HEK293 (cell line): Measurements from ENCODE around the gene FSTL3.

Source experiments
- CTCF ChIA-PET: fragments of 350-600 bp; formaldehyde crosslinking; extraction: SDS; loops from one replicate; lab custom pipeline; 2021; ENCODE audit warnings: antibody characterized with exemption; lab: Yijun Ruan, JAX
- POLR2A ChIA-PET: fragments of 300-600 bp; formaldehyde crosslinking; extraction: SDS; loops from one replicate; lab custom pipeline; 2020; ENCODE audit warnings: antibody characterized with exemption, inconsistent platforms; lab: Yijun Ruan, JAX
- H3K27ac ChIP-seq: fragments of 200-500 bp; sonication (Bioruptor generic); 2 replicates; pipeline ENCODE4 v1.5.1; 2014; ENCODE audit warnings: low read depth, low read length, control low read depth, inconsistent platforms; ENCODE audit errors: extremely low read depth
- H3K36me3 ChIP-seq, 2 experiments: fragments of 200-500 bp in 1 of 2; sonication (Bioruptor generic) in 1 of 2; 1 replicate in 1 of 2; 2 replicates in 1 of 2; pipeline ENCODE4 v1.5.1; 2014 to 2017; ENCODE audit warnings: inconsistent platforms in 2 of 2, low read length in 2 of 2; ENCODE audit not compliant: control insufficient read depth in 2 of 2, insufficient read depth in 1 of 2
- H3K4me1 ChIP-seq: fragments of 200-500 bp; sonication (Bioruptor generic); 2 replicates; pipeline ENCODE4 v1.5.1; 2014; ENCODE audit warnings: mild to moderate bottlenecking, low read length, inconsistent platforms; ENCODE audit not compliant: control insufficient read depth, insufficient read depth
- H3K4me3 ChIP-seq: 2 replicates; pipeline ENCODE4 v1.5.1; 2011; ENCODE audit warnings: low read depth, mild to moderate bottlenecking, control low read depth, low read length, moderate library complexity
- H3K9me3 ChIP-seq: fragments of 200-500 bp; sonication (Bioruptor generic); 2 replicates; pipeline ENCODE4 v1.5.1; 2014; ENCODE audit warnings: low read depth, low read length, inconsistent platforms; ENCODE audit not compliant: control insufficient read depth, insufficient read depth
- ATF2 ChIP-seq: fragments of 450-650 bp; formaldehyde crosslinking; IDR thresholded peaks from 2 replicates; pipeline ENCODE4 v1.5.1; 2016; ENCODE audit warnings: missing biosample characterization, missing genetic modification characterization, low read depth
- GLI2 ChIP-seq: fragments of 450-650 bp; formaldehyde crosslinking; IDR thresholded peaks from 2 replicates; pipeline ENCODE4; 2017; ENCODE audit warnings: missing biosample characterization, missing genetic modification characterization, low read depth, borderline replicate concordance
- HIC1 ChIP-seq: fragments of 450-650 bp; formaldehyde crosslinking; IDR thresholded peaks from 2 replicates; pipeline ENCODE4 v1.5.1; 2016; ENCODE audit warnings: missing biosample characterization, missing genetic modification characterization
- MYNN ChIP-seq: fragments of 450-650 bp; formaldehyde crosslinking; IDR thresholded peaks from 2 replicates; pipeline ENCODE4 v1.5.1; 2016; ENCODE audit warnings: missing biosample characterization, missing genetic modification characterization, borderline replicate concordance
- OSR2 ChIP-seq: fragments of 450-650 bp; formaldehyde crosslinking; IDR thresholded peaks from 2 replicates; pipeline ENCODE4 v1.5.1; 2016; ENCODE audit warnings: missing biosample characterization, missing genetic modification characterization
- OVOL3 ChIP-seq: fragments of 450-650 bp; formaldehyde crosslinking; IDR thresholded peaks from 2 replicates; pipeline ENCODE4 v1.5.1; 2016; ENCODE audit warnings: missing biosample characterization, missing genetic modification characterization
- REST ChIP-seq: fragments of 450-650 bp; formaldehyde crosslinking; IDR thresholded peaks from 2 replicates; pipeline ENCODE4 v1.5.1; 2016; ENCODE audit warnings: missing biosample characterization, missing genetic modification characterization
- ZNF18 ChIP-seq: fragments of 450-650 bp; formaldehyde crosslinking; IDR thresholded peaks from 2 replicates; pipeline ENCODE4 v1.5.1; 2016; ENCODE audit warnings: missing biosample characterization, missing genetic modification characterization
- ZNF19 ChIP-seq: fragments of 450-650 bp; formaldehyde crosslinking; IDR thresholded peaks from 2 replicates; pipeline ENCODE4; 2016; ENCODE audit warnings: missing biosample characterization, missing genetic modification characterization, low read depth
- ZNF302 ChIP-seq: fragments of 450-650 bp; formaldehyde crosslinking; IDR thresholded peaks from 2 replicates; pipeline ENCODE4 v1.5.1; 2016; ENCODE audit warnings: missing biosample characterization, missing genetic modification characterization, low read depth
- ZNF423 ChIP-seq: fragments of 450-650 bp; formaldehyde crosslinking; IDR thresholded peaks from 2 replicates; pipeline ENCODE4 v1.5.1; 2016; ENCODE audit warnings: missing biosample characterization, missing genetic modification characterization
- ZNF624 ChIP-seq: fragments of 450-650 bp; formaldehyde crosslinking; IDR thresholded peaks from 2 replicates; pipeline ENCODE4 v1.5.1; 2017; ENCODE audit warnings: missing biosample characterization, missing genetic modification characterization

Gene FSTL3

GRCh38 chr19:674282-675151 is 1.7 kb upstream of the FSTL3 start (continued):
- TF ChIP-seq REST = no peak

- no peak overlapping the region for H3K27ac ChIP-seq
- H3K4me1 ChIP-seq = no peaks in the 10 kb centered on the region
- POLR2A ChIA-PET = interaction anchor here (0.5 to 2.0 kb wide), 6 partner anchors 7 to 536 kb away, joined by 3 to 5 read pairs (median 3); partner anchors contain the start of gene RNF126
- H3K36me3 ChIP-seq = no peaks in the 10 kb centered on the region
- CTCF ChIA-PET = no interaction called here
- no peak for TF ChIP-seq MYNN (tag by site-specific recombination)
- no peak for TF ChIP-seq ZNF18 (tag by site-specific recombination)
- TF ChIP-seq REST = no peak
- no peak for TF ChIP-seq ZNF302
- no peak for TF ChIP-seq ZNF19 (tag by site-specific recombination)
- no peak for TF ChIP-seq ATF2
- TF ChIP-seq OVOL3 (tag by site-specific recombination) = no peak
- TF ChIP-seq ZNF624 (tag by site-specific recombination) = no peak
- TF ChIP-seq HIC1 (tag by site-specific recombination) = no peak
- no peak for TF ChIP-seq OSR2 (tag by site-specific recombination)
- no peak for TF ChIP-seq GLI2 (tag by site-specific recombination)
- TF ChIP-seq ZNF423 (tag by site-specific recombination) = no peak
- no peaks in the 10 kb centered on the region for H3K9me3 ChIP-seq
- no peak overlapping the region for H3K4me3 ChIP-seq
Observed at GRCh38 chr19:676007-676338, 219 bp upstream of the FSTL3 start.
